Measurements from ENCODE around the gene PCBP2.
A peak's percentile ranks its signal among the peaks of the same experiment; 100 is the strongest.

PCBP2 gene

GRCh38 chr12:53486736-53487487, 35.0 kb downstream of the PCBP2 start:
- TF ChIP-seq FOXP2 (optimal IDR thresholded peaks at IDR 0.05; ENCODE audit: borderline replicate concordance, extremely low read depth, extremely low read length, insufficient read depth) = no peak
- TF ChIP-seq, protein P1, sequence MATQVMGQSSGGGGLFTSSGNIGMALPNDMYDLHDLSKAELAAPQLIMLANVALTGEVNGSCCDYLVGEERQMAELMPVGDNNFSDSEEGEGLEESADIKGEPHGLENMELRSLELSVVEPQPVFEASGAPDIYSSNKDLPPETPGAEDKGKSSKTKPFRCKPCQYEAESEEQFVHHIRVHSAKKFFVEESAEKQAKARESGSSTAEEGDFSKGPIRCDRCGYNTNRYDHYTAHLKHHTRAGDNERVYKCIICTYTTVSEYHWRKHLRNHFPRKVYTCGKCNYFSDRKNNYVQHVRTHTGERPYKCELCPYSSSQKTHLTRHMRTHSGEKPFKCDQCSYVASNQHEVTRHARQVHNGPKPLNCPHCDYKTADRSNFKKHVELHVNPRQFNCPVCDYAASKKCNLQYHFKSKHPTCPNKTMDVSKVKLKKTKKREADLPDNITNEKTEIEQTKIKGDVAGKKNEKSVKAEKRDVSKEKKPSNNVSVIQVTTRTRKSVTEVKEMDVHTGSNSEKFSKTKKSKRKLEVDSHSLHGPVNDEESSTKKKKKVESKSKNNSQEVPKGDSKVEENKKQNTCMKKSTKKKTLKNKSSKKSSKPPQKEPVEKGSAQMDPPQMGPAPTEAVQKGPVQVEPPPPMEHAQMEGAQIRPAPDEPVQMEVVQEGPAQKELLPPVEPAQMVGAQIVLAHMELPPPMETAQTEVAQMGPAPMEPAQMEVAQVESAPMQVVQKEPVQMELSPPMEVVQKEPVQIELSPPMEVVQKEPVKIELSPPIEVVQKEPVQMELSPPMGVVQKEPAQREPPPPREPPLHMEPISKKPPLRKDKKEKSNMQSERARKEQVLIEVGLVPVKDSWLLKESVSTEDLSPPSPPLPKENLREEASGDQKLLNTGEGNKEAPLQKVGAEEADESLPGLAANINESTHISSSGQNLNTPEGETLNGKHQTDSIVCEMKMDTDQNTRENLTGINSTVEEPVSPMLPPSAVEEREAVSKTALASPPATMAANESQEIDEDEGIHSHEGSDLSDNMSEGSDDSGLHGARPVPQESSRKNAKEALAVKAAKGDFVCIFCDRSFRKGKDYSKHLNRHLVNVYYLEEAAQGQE (IDR thresholded peaks at IDR 0.05; ENCODE audit: insufficient read depth in 1 of 2, low read depth in 2 of 2, low read length in 2 of 2) = no peak
- no peak for TF ChIP-seq POLR2AphosphoS5 (IDR thresholded peaks at IDR 0.05; ENCODE audit: low read depth, low read length)

GRCh38 chr12:53489242-53489864, 37.5 kb downstream of the PCBP2 start:
- no peak for TF ChIP-seq TAF1 (IDR thresholded peaks at IDR 0.05; ENCODE audit: borderline replicate concordance, insufficient read depth, low read length)
- TF ChIP-seq SIN3A (IDR thresholded peaks at IDR 0.05; ENCODE audit: borderline replicate concordance, insufficient read depth, low read length) = no peak
- TF ChIP-seq POLR2AphosphoS5 (IDR thresholded peaks at IDR 0.05; ENCODE audit: low read depth, low read length) = no peak
- TF ChIP-seq FOXP2 (optimal IDR thresholded peaks at IDR 0.05; ENCODE audit: borderline replicate concordance, extremely low read depth, extremely low read length, insufficient read depth) = no peak
- TF ChIP-seq, protein P1 (IDR thresholded peaks at IDR 0.05; ENCODE audit: insufficient read depth in 1 of 2, low read depth in 2 of 2, low read length in 2 of 2) = no peak

DNA sequence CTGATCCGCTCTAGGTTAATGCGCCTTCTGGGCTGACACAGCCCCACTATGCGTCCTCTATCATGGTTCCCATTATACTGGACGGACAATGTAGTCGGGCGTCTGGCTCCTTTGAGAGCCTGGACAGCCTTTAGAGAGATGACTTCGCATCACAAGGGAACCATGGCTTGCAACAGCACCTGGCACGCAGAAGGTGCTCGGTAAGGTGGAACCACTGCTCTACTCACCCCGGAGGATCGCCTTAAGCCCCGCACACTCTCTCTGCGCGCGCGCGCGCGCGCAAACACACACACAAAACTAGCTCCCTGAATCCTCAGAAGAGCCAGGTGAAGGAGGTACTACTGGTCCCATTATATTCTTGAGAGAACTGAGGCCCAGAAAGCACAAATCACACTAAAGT, 40.3 kb downstream of the PCBP2 start:
- TF ChIP-seq TAF1 (IDR thresholded peaks at IDR 0.05; ENCODE audit: borderline replicate concordance, insufficient read depth, low read length) (no peak), FOXP2 (optimal IDR thresholded peaks at IDR 0.05; ENCODE audit: borderline replicate concordance, extremely low read depth, extremely low read length, insufficient read depth) (no peak), POLR2AphosphoS5 (IDR thresholded peaks at IDR 0.05; ENCODE audit: low read depth, low read length) (no peak), SIN3A (IDR thresholded peaks at IDR 0.05; ENCODE audit: borderline replicate concordance, insufficient read depth, low read length) (no peak)
- TF ChIP-seq, protein P1 (IDR thresholded peaks at IDR 0.05; ENCODE audit: insufficient read depth in 1 of 2, low read depth in 2 of 2, low read length in 2 of 2) = no peak

DNA sequence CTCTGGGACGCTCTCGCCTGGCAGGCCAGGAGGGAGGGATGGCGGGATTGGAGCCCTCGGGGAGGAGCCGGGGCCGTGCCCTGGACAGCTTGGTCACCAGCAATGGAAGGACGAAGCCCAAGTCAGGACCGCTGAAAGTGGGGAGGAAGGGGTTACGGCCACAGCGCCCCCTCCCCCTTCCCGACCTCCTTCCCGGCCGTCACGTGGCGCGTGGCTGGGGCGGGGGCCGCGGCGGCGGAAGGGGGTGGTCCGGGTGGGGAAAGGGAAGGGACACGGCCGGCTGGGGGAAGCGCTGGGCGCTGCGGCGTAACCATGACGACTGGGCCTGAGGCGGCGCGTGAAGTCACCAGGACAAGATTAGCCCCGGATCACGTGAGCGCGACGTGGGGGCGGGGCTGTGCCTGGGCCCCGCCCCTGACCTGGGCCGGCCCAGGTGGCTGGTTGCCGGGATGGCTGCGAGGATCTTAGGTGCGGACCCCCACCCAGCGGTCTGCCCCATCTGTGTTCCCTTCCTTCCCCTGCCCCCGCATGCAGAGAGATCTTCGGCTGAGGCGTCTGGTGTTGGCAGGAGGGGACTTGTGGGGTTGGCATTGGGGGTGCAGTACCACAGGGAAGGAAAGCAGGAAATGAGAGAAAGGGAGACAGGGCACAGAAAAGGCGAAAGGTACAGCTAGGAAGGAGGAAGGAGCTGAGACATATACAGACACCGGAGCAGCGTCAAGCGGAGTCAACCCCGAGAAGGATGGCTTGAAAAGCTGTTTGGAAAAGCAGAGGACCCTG, 41.1 kb downstream of the PCBP2 start:
- TF ChIP-seq, protein P1 (IDR thresholded peaks at IDR 0.05; ENCODE audit: insufficient read depth in 1 of 2, low read depth in 2 of 2, low read length in 2 of 2) = no peak
- TF ChIP-seq POLR2AphosphoS5 (IDR thresholded peaks at IDR 0.05; ENCODE audit: low read depth, low read length) = peak; percentile 75
- 0 out of 2 replicates have a peak, but pooled peaks have one; percentile 33 for TF ChIP-seq TAF1 (IDR thresholded peaks at IDR 0.05; ENCODE audit: borderline replicate concordance, insufficient read depth, low read length)
- TF ChIP-seq SIN3A (IDR thresholded peaks at IDR 0.05; ENCODE audit: borderline replicate concordance, insufficient read depth, low read length) = peak; percentile 37; the same call in 1 of the 2 replicates
